ENCODE measurements around the gene ATP9B.
A peak's percentile ranks its signal among the peaks of the same experiment; 100 is the strongest.

Gene ATP9B

GRCh38 chr18:79206444-79206843 is 137.2 kb downstream of the ATP9B start (continued):
- TF ChIP-seq ZBTB11 (tag by site-specific recombination; conservative IDR thresholded peaks at IDR 0.05; ENCODE audit: low read depth) (peak; percentile 50; the same call in 1 of the 2 replicates), ZNF654 (tag by site-specific recombination; IDR thresholded peaks at IDR 0.05; ENCODE audit: low read depth) (0 out of 2 replicates have a peak, but pooled peaks have one; percentile 11)

GRCh38 chr18:79208906-79209305 is 139.7 kb downstream of the ATP9B start:
- Histone ChIP-seq H3K27ac (ENCODE audit: extremely low read depth, low read depth, low read length) (no peak overlapping the region), H3K4me3 (ENCODE audit: low read depth, low read length) (no peak overlapping the region), H3K36me3 (ENCODE audit: control insufficient read depth in 2 of 2, insufficient read depth in 1 of 2, low read length in 2 of 2) (peaks cover 4 to 11% of the 10 kb centered on the region in 2 experiments; a peak in 1 of 3 replicates), H3K9me3 (ENCODE audit: control insufficient read depth, insufficient read depth, low read depth, low read length) (no peaks in the 10 kb centered on the region), H3K4me1 (ENCODE audit: control insufficient read depth, insufficient read depth, low read length) (no peaks in the 10 kb centered on the region)
- ChIA-PET POLR2A (no interaction called here), CTCF (interaction anchor here (0.6 kb wide), 1 partner anchor 17 kb away, joined by 5 read pairs; no protein-coding TSS in a partner anchor)
- TF ChIP-seq ZNF514 (tag by site-specific recombination; IDR thresholded peaks at IDR 0.05) (no peak), MYNN (tag by site-specific recombination; IDR thresholded peaks at IDR 0.05; ENCODE audit: borderline replicate concordance) (no peak)

- no peaks in the 10 kb centered on the region for H3K9me3 ChIP-seq (ENCODE audit: control insufficient read depth, insufficient read depth, low read depth, low read length)
- ChIA-PET POLR2A (no interaction called here), CTCF (no interaction called here)
- H3K4me3 ChIP-seq (ENCODE audit: low read depth, low read length), result no peak overlapping the region
- TF ChIP-seq ZNF837 (tag by site-specific recombination; IDR thresholded peaks at IDR 0.05), result no peak
- no peak for TF ChIP-seq ZNF830 (tag by site-specific recombination; IDR thresholded peaks at IDR 0.05; ENCODE audit: low read depth)
- TF ChIP-seq ZNF157 (tag by site-specific recombination; IDR thresholded peaks at IDR 0.05), result no peak
- no peak for TF ChIP-seq SP3 (tag by site-specific recombination; IDR thresholded peaks at IDR 0.05)
- no peak for TF ChIP-seq ZNF514 (tag by site-specific recombination; IDR thresholded peaks at IDR 0.05)
- no peak for TF ChIP-seq ZNF558 (tag by site-specific recombination; IDR thresholded peaks at IDR 0.05)
- no peak for TF ChIP-seq ZNF473 (tag by site-specific recombination; IDR thresholded peaks at IDR 0.05)
- TF ChIP-seq ZNF692 (tag by site-specific recombination; IDR thresholded peaks at IDR 0.05), result no peak
- no peak for TF ChIP-seq ZNF585B (tag by site-specific recombination; IDR thresholded peaks at IDR 0.05)
- TF ChIP-seq CTCF (tag by site-specific recombination; IDR thresholded peaks at IDR 0.05), result no peak
- TF ChIP-seq OVOL3 (tag by site-specific recombination; IDR thresholded peaks at IDR 0.05), result no peak
- TF ChIP-seq ZNF155 (tag by site-specific recombination; IDR thresholded peaks at IDR 0.05), result no peak
- no peak for TF ChIP-seq ZNF555 (tag by site-specific recombination; conservative IDR thresholded peaks at IDR 0.05)
- no peak for TF ChIP-seq MYNN (tag by site-specific recombination; IDR thresholded peaks at IDR 0.05; ENCODE audit: borderline replicate concordance)
- no peak for TF ChIP-seq ZNF398 (tag by site-specific recombination; IDR thresholded peaks at IDR 0.05)
- no peak for TF ChIP-seq ZNF274 (IDR thresholded peaks at IDR 0.05; ENCODE audit: low read length)
- no peak for TF ChIP-seq ZNF274 (tag by site-specific recombination; IDR thresholded peaks at IDR 0.05; ENCODE audit: borderline replicate concordance)
- no peak for TF ChIP-seq ZNF701 (tag by site-specific recombination; IDR thresholded peaks at IDR 0.05)
- TF ChIP-seq ZNF677 (tag by site-specific recombination; IDR thresholded peaks at IDR 0.05), result no peak
- no peak for TF ChIP-seq ZNF580 (tag by site-specific recombination; IDR thresholded peaks at IDR 0.05)
- TF ChIP-seq ZNF214 (tag by site-specific recombination; IDR thresholded peaks at IDR 0.05; ENCODE audit: borderline replicate concordance), result no peak
- no peaks in the 10 kb centered on the region for H3K4me1 ChIP-seq (ENCODE audit: control insufficient read depth, insufficient read depth, low read length)
- no peak overlapping the region for H3K27ac ChIP-seq (ENCODE audit: extremely low read depth, low read depth, low read length)
- peaks cover 4 to 11% of the 10 kb centered on the region in 2 experiments; a peak in 1 of 3 replicates for H3K36me3 ChIP-seq (ENCODE audit: control insufficient read depth in 2 of 2, insufficient read depth in 1 of 2, low read length in 2 of 2)
These were observed 141.1 kb downstream of the ATP9B start for GRCh38 chr18:79210002-79210910.

All from HEK293 (cell line).